ENCODE data around the gene NPTN. TPM values are rescaled to one million over a fixed set of nuclear protein-coding genes. Genes with fewer than 3 reads are reported as not detected.
A peak's percentile ranks its signal among the peaks of the same experiment; 100 is the strongest.

Gene NPTN
- polyA plus RNA-seq, 3 donors: 86.5 to 137 (median 88.0) TPM

GRCh38 chr15:73599934-73600333 lies 33.3 kb downstream of the NPTN start:
- peak overlapping the region in 3 of 7 donors; percentile 23 to 48 (median 40) for H3K27ac Mint-ChIP-seq

GRCh38 chr15:73598530-73599160 lies 34.5 kb downstream of the NPTN start:
- Mint-ChIP-seq H3K27ac (peak overlapping the region in 4 of 7 donors; percentile 10 to 46 (median 24)), H3K36me3 (peaks cover 10 to 29% of the 10 kb centered on the region in 2 donors), H3K4me1 (peaks cover 31% of the 10 kb centered on the region), H3K27me3 (ENCODE audit: low read depth in 3 of 3) (no peaks in the 10 kb centered on the region), H3K4me3 (no peak overlapping the region), H3K9me3 (no peaks in the 10 kb centered on the region)
- H3K4me3 ChIP-seq (replicated peaks in 1 of 3; ENCODE audit: low read depth in 2 of 3, low read length in 3 of 3): no peak overlapping the region
- H3K27ac ChIP-seq (ENCODE audit: low read depth in 1 of 2, low read length in 2 of 2): peak overlapping the region in 1 of 2 donors; percentile 48
- no peak for DNase-seq
- peaks cover 22 to 31% of the 10 kb centered on the region in 2 donors for H3K4me1 ChIP-seq (ENCODE audit: control insufficient read depth in 1 of 2, insufficient read depth in 2 of 2, low read length in 2 of 2)
- H3K9me3 ChIP-seq (replicated peaks in 1 of 2; ENCODE audit: control insufficient read depth in 1 of 2, insufficient read depth in 1 of 2, low read length in 2 of 2): no peaks in the 10 kb centered on the region
- no peak overlapping the region for H3K9ac ChIP-seq (ENCODE audit: insufficient read depth, low read length, poor library complexity, severe bottlenecking)
- H3K79me2 ChIP-seq (ENCODE audit: insufficient read depth, low read length): peaks cover 100% of the 10 kb centered on the region
- H2AFZ ChIP-seq (ENCODE audit: insufficient read depth, low read depth, low read length, poor library complexity, severe bottlenecking): no peak overlapping the region
- H3K4me2 ChIP-seq (replicated peaks; ENCODE audit: extremely low read depth, low read length, poor library complexity, severe bottlenecking): no peak overlapping the region
- intact Hi-C loops (cut with micrococcal nuclease): no loop called here
- WGBS (ENCODE audit: insufficient coverage): 80% methylated on average over 1 of the region's 3 CpGs
- H3K36me3 ChIP-seq (replicated peaks in 1 of 2; ENCODE audit: control insufficient read depth in 1 of 2, insufficient read depth in 2 of 2, low read length in 2 of 2): peaks cover 3 to 31% of the 10 kb centered on the region in 2 donors
- no peaks in the 10 kb centered on the region for H3K27me3 ChIP-seq (ENCODE audit: control insufficient read depth in 2 of 2, insufficient read depth in 2 of 2, low read length in 2 of 2)
- no peak for TF ChIP-seq CTCF (IDR thresholded peaks at IDR 0.05)
- H4K20me1 ChIP-seq (ENCODE audit: insufficient read depth, low read length): peaks cover 100% of the 10 kb centered on the region

More at GRCh38 chr15:73599934-73600333, 33.3 kb downstream of the NPTN start:
- DNase-seq: no peak
- no peak for TF ChIP-seq CTCF (IDR thresholded peaks at IDR 0.05)
- no peak overlapping the region for H3K4me2 ChIP-seq (replicated peaks; ENCODE audit: extremely low read depth, low read length, poor library complexity, severe bottlenecking)
- H4K20me1 ChIP-seq (ENCODE audit: insufficient read depth, low read length): peaks cover 100% of the 10 kb centered on the region
- no peak overlapping the region for H3K4me3 ChIP-seq (replicated peaks in 1 of 3; ENCODE audit: low read depth in 2 of 3, low read length in 3 of 3)
- H3K27me3 Mint-ChIP-seq (ENCODE audit: low read depth in 3 of 3): no peaks in the 10 kb centered on the region
- peaks cover 21 to 31% of the 10 kb centered on the region in 2 donors for H3K4me1 ChIP-seq (ENCODE audit: control insufficient read depth in 1 of 2, insufficient read depth in 2 of 2, low read length in 2 of 2)
- no CpG with 5 or more reads among the region's 1 CpG for WGBS (ENCODE audit: insufficient coverage)
- no peaks in the 10 kb centered on the region for H3K9me3 Mint-ChIP-seq
- no peak overlapping the region for H3K9ac ChIP-seq (ENCODE audit: insufficient read depth, low read length, poor library complexity, severe bottlenecking)
- H3K9me3 ChIP-seq (replicated peaks in 1 of 2; ENCODE audit: control insufficient read depth in 1 of 2, insufficient read depth in 1 of 2, low read length in 2 of 2): no peaks in the 10 kb centered on the region
- no peak overlapping the region for H3K27ac ChIP-seq (ENCODE audit: low read depth in 1 of 2, low read length in 2 of 2)
- H3K36me3 ChIP-seq (replicated peaks in 1 of 2; ENCODE audit: control insufficient read depth in 1 of 2, insufficient read depth in 2 of 2, low read length in 2 of 2): peaks cover 3 to 34% of the 10 kb centered on the region in 2 donors
- H3K79me2 ChIP-seq (ENCODE audit: insufficient read depth, low read length): peaks cover 100% of the 10 kb centered on the region
- intact Hi-C loops (cut with micrococcal nuclease): no loop called here
- no peaks in the 10 kb centered on the region for H3K27me3 ChIP-seq (ENCODE audit: control insufficient read depth in 2 of 2, insufficient read depth in 2 of 2, low read length in 2 of 2)
- no peak overlapping the region for H2AFZ ChIP-seq (ENCODE audit: insufficient read depth, low read depth, low read length, poor library complexity, severe bottlenecking)
- peaks cover 29% of the 10 kb centered on the region for H3K4me1 Mint-ChIP-seq
- peaks cover 13 to 27% of the 10 kb centered on the region in 2 donors for H3K36me3 Mint-ChIP-seq
- H3K4me3 Mint-ChIP-seq: no peak overlapping the region

All from CD14-positive monocyte (primary cell).